ENCODE measurements around the gene PEDS1. TPM values are rescaled to one million over a fixed set of nuclear protein-coding genes. Genes with fewer than 3 reads are reported as not detected.
"Not testable (repeated sequence)": the region's sequence is repeated elsewhere in the genome, so short reads cannot be mapped to it uniquely, and the experiment has no call there.

PEDS1 gene
- total RNA-seq, 1 donor from 2014 or later = 31.3 TPM

DNA sequence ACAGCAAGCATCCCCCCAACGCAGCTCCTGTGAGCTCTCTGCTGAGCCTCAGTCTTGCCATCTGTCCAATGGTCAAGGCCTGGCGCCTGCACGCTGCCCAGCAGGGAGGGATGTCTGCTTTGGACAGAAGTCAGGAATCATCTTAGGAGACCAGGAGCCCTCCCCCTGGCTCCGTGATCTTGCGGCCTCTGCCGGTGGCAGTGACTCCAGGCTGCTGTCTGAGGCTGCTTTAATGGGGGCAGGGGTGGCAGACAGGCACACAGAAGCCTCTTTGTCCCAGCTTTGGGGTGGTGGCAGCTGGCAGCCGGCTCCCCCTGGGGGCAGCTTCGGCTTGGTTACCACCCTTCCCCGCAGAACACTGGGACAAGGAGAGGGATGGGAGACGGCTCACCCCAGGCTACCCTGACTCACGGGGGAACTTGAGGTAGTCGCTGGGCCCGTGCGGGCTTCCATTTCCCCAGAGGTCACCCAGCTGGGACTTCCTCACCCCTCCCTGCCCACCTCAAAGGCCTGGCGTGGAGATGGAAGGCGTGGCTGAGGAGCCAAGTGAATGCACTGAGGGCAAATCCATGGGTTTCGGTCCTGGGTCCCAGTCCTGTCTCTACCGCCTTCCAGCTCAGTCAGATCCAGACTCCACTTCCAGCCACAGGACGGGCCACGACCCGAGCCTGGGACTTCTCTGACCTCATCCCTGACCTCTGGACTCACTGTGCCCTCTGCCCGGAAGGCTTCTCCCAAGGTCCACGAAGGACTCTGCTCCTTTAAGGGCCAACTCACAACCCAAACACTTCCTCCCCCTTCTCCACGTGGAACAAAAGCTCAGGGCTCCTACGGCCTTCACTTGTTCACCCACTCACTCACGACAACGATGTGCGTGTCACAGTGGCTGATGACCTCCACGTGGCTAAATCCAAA lies 14.8 kb downstream of the PEDS1 start:
- Histone ChIP-seq H3K27me3 (no peaks in the 10 kb centered on the region), H3K27ac (peak overlapping the region; percentile 68), H3K4me1 (peaks cover 17% of the 10 kb centered on the region), H3K36me3 (peaks cover 59% of the 10 kb centered on the region), H3K4me3 (no peak overlapping the region), H3K9me3 (no peaks in the 10 kb centered on the region)
- DNase-seq = no peak
- ATAC-seq = peak; percentile 7
- intact Hi-C loops (cut with DNase I) = no loop called here
- TF ChIP-seq, protein P1, sequence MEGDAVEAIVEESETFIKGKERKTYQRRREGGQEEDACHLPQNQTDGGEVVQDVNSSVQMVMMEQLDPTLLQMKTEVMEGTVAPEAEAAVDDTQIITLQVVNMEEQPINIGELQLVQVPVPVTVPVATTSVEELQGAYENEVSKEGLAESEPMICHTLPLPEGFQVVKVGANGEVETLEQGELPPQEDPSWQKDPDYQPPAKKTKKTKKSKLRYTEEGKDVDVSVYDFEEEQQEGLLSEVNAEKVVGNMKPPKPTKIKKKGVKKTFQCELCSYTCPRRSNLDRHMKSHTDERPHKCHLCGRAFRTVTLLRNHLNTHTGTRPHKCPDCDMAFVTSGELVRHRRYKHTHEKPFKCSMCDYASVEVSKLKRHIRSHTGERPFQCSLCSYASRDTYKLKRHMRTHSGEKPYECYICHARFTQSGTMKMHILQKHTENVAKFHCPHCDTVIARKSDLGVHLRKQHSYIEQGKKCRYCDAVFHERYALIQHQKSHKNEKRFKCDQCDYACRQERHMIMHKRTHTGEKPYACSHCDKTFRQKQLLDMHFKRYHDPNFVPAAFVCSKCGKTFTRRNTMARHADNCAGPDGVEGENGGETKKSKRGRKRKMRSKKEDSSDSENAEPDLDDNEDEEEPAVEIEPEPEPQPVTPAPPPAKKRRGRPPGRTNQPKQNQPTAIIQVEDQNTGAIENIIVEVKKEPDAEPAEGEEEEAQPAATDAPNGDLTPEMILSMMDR (IDR thresholded peaks at IDR 0.05) = no peak

DNA sequence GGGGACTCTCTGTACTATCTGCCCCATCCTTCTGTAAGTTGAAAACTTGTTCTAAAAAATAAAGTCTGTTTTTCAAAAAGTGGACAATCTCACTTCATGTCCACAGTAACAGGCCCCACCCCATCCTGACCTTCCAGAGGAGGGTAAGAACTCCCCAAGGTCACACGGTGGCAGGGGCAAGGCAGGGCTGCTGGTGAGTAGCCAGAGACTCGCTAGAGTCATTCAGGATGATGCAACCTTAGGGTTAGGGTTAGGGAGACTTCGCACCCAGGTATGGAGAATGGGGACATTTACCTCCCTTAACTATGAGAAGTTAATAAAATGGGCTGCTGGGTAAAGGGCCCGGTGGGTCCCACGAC lies 15.4 kb downstream of the PEDS1 start:
- peaks cover 61% of the 10 kb centered on the region for H3K36me3 ChIP-seq
- TF ChIP-seq, protein P1 (IDR thresholded peaks at IDR 0.05) = no peak
- no peaks in the 10 kb centered on the region for H3K9me3 ChIP-seq
- H3K4me1 ChIP-seq = peaks cover 17% of the 10 kb centered on the region
- H3K27ac ChIP-seq = peak overlapping the region; percentile 68
- ATAC-seq (peak; percentile 5), DNase-seq (no peak)
- no peak overlapping the region for H3K4me3 ChIP-seq
- H3K27me3 ChIP-seq = no peaks in the 10 kb centered on the region
- intact Hi-C loops (cut with DNase I) = no loop called here

GRCh38 chr20:50137702-50138101 lies 15.8 kb downstream of the PEDS1 start:
- peaks cover 57% of the 10 kb centered on the region for H3K36me3 ChIP-seq
- H3K4me3 ChIP-seq; ATAC-seq; H3K9me3 ChIP-seq; DNase-seq; intact Hi-C loops (cut with DNase I); H3K27me3 ChIP-seq: not testable (repeated sequence)
- H3K27ac ChIP-seq = peak overlapping the region; percentile 68
- peaks cover 17% of the 10 kb centered on the region for H3K4me1 ChIP-seq

- Histone ChIP-seq H3K9me3 (no peaks in the 10 kb centered on the region), H3K27me3 (no peaks in the 10 kb centered on the region), H3K4me1 (peaks cover 17% of the 10 kb centered on the region), H3K36me3 (peaks cover 50% of the 10 kb centered on the region), H3K27ac (peak overlapping the region; percentile 68), H3K4me3 (no peak overlapping the region)
- TF ChIP-seq, protein P1 (IDR thresholded peaks at IDR 0.05) = no peak
- intact Hi-C loops (cut with DNase I) = no loop called here
- no peak for ATAC-seq
- peak; percentile 41 for DNase-seq
Measured at GRCh38 chr20:50136822-50137599, 16.5 kb downstream of the PEDS1 start.

DNA sequence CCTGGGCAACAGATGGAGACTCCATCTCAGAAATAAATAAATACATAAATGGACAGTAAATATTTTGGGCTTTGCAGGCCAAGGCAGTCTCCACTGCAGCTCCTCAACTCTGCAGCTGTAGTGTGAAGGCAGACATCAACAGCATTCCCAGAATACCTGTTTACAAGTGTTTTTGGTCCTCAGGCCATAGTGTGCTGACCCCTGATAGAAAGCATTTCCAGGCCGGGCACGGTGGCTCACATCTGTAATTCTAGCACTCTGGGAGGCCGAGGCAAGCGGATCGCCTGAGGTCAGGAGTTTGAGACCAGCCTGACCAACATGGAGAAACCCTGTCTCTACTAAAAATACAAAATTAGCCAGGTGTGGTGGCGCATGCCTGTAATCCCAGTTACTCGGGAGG lies 18.4 kb downstream of the PEDS1 start:
- peaks cover 42% of the 10 kb centered on the region for H3K36me3 ChIP-seq
- peaks cover 17% of the 10 kb centered on the region for H3K4me1 ChIP-seq
- H3K27ac ChIP-seq; intact Hi-C loops (cut with DNase I); H3K9me3 ChIP-seq; H3K27me3 ChIP-seq; DNase-seq; ATAC-seq; H3K4me3 ChIP-seq: not testable (repeated sequence)

- H3K4me3 ChIP-seq = no peak overlapping the region
- ATAC-seq (no peak), DNase-seq (no peak)
- intact Hi-C loops (cut with DNase I) = no loop called here
- H3K27ac ChIP-seq = no peak overlapping the region
- peaks cover 53% of the 10 kb centered on the region for H3K36me3 ChIP-seq
- H3K4me1 ChIP-seq = peaks cover 13% of the 10 kb centered on the region
- no peaks in the 10 kb centered on the region for H3K9me3 ChIP-seq
- no peaks in the 10 kb centered on the region for H3K27me3 ChIP-seq
- TF ChIP-seq, protein P1 (IDR thresholded peaks at IDR 0.05) = peak; percentile 8
Measured at GRCh38 chr20:50133474-50134217, 19.9 kb downstream of the PEDS1 start.

Measured in upper lobe of right lung (tissue), 1 donor.